ENCODE data around the gene VHLL.

The VHLL gene

GRCh38 chr1:156289857-156290256 lies 9.2 kb downstream of the VHLL start:
- DNase-seq: no peak

- DNase-seq: no peak
Measured at GRCh38 chr1:156286061-156286460, 13.0 kb downstream of the VHLL start.

GRCh38 chr1:156285437-156285836 lies 13.7 kb downstream of the VHLL start:
- DNase-seq: no peak

- DNase-seq: no peak
Measured at GRCh38 chr1:156284757-156285156, 14.3 kb downstream of the VHLL start.

GRCh38 chr1:156284112-156284511 lies 15.0 kb downstream of the VHLL start, which contains the start of gene TMEM79:
Gene TMEM79, plus strand, starts transcription at chr1:156284325. Its CDS starts 902 bp downstream, at chr1:156285227.
- no peak for DNase-seq

GRCh38 chr1:156283521-156283920 lies 15.6 kb downstream of the VHLL start:
- no peak for DNase-seq

GRCh38 chr1:156282479-156283222 lies 16.5 kb downstream of the VHLL start, which contains the start of gene SMG5:
Gene SMG5, minus strand, starts transcription at chr1:156282825. Its CDS starts 145 bp downstream, at chr1:156282680.
- peak; percentile 98 for DNase-seq

- DNase-seq: no peak
Measured at GRCh38 chr1:156281693-156282478, 17.2 kb downstream of the VHLL start.

GRCh38 chr1:156281281-156281680 lies 17.8 kb downstream of the VHLL start:
- DNase-seq: peak; percentile 11 to 19

GRCh38 chr1:156279837-156280236 lies 19.3 kb downstream of the VHLL start:
- DNase-seq: no peak

- no peak for DNase-seq
Measured at GRCh38 chr1:156276966-156277381, 22.1 kb downstream of the VHLL start.

GRCh38 chr1:156276532-156276931 lies 22.6 kb downstream of the VHLL start:
- DNase-seq: no peak

- DNase-seq: no peak
Measured at GRCh38 chr1:156270314-156270713, 28.8 kb downstream of the VHLL start.

GRCh38 chr1:156268336-156268735 lies 30.8 kb downstream of the VHLL start:
- DNase-seq: no peak

GRCh38 chr1:156266051-156266450 lies 33.1 kb downstream of the VHLL start:
- no peak for DNase-seq

GRCh38 chr1:156263288-156263655 lies 35.8 kb downstream of the VHLL start:
- no peak for DNase-seq

- DNase-seq: no peak
Measured at GRCh38 chr1:156262461-156263287, 36.4 kb downstream of the VHLL start.

- no peak for DNase-seq
Measured at GRCh38 chr1:156260896-156261295, 38.2 kb downstream of the VHLL start.

- DNase-seq: no peak
Measured at GRCh38 chr1:156259805-156260204, 39.3 kb downstream of the VHLL start.

GRCh38 chr1:156258859-156259258 lies 40.2 kb downstream of the VHLL start:
- no peak for DNase-seq

GRCh38 chr1:156257711-156258110 lies 41.4 kb downstream of the VHLL start:
- DNase-seq: no peak

GRCh38 chr1:156253634-156254033 lies 45.5 kb downstream of the VHLL start:
- DNase-seq: no peak

- no peak for DNase-seq
Measured at GRCh38 chr1:156251527-156251926, 47.6 kb downstream of the VHLL start.
